Ishikawa (cell line): ENCODE data around the gene DNAJB12.

ENCODE experiments used
- CEBPB ChIP-seq: IDR thresholded peaks from 2 replicates; pipeline ENCODE4 v1.6.1; 2012
- CREB1 ChIP-seq: IDR thresholded peaks from 2 replicates; pipeline ENCODE4 v1.6.1; 2012; ENCODE audit warnings: low read depth
- EGR1 ChIP-seq: IDR thresholded peaks from 2 replicates; pipeline ENCODE4 v1.6.1; 2012
- EP300 ChIP-seq: IDR thresholded peaks from 2 replicates; pipeline ENCODE4 v1.6.1; 2012; ENCODE audit warnings: borderline replicate concordance
- FOXM1 ChIP-seq: IDR thresholded peaks from 2 replicates; pipeline ENCODE4 v1.6.1; 2012; ENCODE audit warnings: low read depth, borderline replicate concordance
- NFIC ChIP-seq: IDR thresholded peaks from 2 replicates; pipeline ENCODE4 v1.6.1; 2012
- RAD21 ChIP-seq: IDR thresholded peaks from 2 replicates; pipeline ENCODE4 v1.6.1; 2012; ENCODE audit warnings: low read depth
- TAF1 ChIP-seq: IDR thresholded peaks from 2 replicates; pipeline ENCODE4 v1.6.1; 2012; ENCODE audit warnings: low read depth, mild to moderate bottlenecking
- TCF12 ChIP-seq: IDR thresholded peaks from 2 replicates; pipeline ENCODE4 v1.6.1; 2012; ENCODE audit warnings: low read depth
- TEAD4 ChIP-seq: IDR thresholded peaks from 2 replicates; pipeline ENCODE4 v1.6.1; 2012
- YY1 ChIP-seq: IDR thresholded peaks from 2 replicates; pipeline ENCODE4 v1.6.1; 2012; ENCODE audit warnings: low read depth
- ZBTB7A ChIP-seq: IDR thresholded peaks from 2 replicates; pipeline ENCODE4 v1.6.1; 2012; ENCODE audit warnings: low read depth
- TF ChIP-seq, protein P1 (sequence below): IDR thresholded peaks from 2 replicates; pipeline ENCODE4 v1.6.1; 2012
- TF ChIP-seq, protein P2 (sequence below): IDR thresholded peaks from 2 replicates; pipeline ENCODE4 v1.6.1; 2012; ENCODE audit warnings: low read depth, mild to moderate bottlenecking
- TF ChIP-seq, protein P3 (sequence below): IDR thresholded peaks from 2 replicates; pipeline ENCODE4 v1.6.1; 2012

The DNAJB12 gene

DNA sequence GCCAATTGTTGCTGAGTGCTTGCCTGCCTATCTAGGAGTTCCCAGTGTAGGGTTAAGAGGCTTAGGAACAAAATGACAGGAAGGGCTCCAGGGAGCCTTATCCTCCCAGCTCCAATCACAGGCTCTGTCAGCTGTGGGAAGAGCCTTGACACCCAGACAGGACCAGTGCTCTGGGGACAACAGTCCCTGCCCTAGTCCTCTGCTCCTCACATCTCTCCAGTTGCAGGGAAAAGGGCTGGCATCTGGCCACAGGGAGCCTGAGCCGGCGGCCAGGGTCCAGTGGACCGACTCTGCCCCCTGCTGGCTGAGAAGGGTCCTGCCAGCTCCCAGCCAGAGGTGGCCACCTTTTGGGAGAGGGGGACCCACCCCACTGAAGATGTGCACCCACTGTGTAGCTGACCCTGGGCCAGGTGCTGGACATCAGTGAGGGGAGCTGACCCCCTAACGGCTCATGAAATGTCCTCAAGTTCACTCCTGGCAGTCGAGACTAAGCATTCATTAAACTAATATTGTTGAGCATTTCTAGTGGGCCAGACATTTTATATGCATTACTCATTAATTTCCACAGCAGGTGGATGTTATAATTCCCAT is 17.6 kb downstream of the DNAJB12 start:
- TF ChIP-seq CEBPB (no peak), YY1 (0 out of 2 replicates have a peak, but pooled peaks have one; percentile 8), TEAD4 (0 out of 2 replicates have a peak, but pooled peaks have one; percentile 6), FOXM1 (no peak), CREB1 (no peak), ZBTB7A (0 out of 2 replicates have a peak, but pooled peaks have one; percentile 62), NFIC (peak; percentile 80), RAD21 (peak; percentile 92)
- TF ChIP-seq, protein P1, sequence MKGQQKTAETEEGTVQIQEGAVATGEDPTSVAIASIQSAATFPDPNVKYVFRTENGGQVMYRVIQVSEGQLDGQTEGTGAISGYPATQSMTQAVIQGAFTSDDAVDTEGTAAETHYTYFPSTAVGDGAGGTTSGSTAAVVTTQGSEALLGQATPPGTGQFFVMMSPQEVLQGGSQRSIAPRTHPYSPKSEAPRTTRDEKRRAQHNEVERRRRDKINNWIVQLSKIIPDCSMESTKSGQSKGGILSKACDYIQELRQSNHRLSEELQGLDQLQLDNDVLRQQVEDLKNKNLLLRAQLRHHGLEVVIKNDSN = no peak
- TF ChIP-seq, protein P2, sequence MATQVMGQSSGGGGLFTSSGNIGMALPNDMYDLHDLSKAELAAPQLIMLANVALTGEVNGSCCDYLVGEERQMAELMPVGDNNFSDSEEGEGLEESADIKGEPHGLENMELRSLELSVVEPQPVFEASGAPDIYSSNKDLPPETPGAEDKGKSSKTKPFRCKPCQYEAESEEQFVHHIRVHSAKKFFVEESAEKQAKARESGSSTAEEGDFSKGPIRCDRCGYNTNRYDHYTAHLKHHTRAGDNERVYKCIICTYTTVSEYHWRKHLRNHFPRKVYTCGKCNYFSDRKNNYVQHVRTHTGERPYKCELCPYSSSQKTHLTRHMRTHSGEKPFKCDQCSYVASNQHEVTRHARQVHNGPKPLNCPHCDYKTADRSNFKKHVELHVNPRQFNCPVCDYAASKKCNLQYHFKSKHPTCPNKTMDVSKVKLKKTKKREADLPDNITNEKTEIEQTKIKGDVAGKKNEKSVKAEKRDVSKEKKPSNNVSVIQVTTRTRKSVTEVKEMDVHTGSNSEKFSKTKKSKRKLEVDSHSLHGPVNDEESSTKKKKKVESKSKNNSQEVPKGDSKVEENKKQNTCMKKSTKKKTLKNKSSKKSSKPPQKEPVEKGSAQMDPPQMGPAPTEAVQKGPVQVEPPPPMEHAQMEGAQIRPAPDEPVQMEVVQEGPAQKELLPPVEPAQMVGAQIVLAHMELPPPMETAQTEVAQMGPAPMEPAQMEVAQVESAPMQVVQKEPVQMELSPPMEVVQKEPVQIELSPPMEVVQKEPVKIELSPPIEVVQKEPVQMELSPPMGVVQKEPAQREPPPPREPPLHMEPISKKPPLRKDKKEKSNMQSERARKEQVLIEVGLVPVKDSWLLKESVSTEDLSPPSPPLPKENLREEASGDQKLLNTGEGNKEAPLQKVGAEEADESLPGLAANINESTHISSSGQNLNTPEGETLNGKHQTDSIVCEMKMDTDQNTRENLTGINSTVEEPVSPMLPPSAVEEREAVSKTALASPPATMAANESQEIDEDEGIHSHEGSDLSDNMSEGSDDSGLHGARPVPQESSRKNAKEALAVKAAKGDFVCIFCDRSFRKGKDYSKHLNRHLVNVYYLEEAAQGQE = no peak
- TF ChIP-seq, protein P3, sequence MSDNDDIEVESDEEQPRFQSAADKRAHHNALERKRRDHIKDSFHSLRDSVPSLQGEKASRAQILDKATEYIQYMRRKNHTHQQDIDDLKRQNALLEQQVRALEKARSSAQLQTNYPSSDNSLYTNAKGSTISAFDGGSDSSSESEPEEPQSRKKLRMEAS = no peak; the same call in 1 of the 2 replicates

DNA sequence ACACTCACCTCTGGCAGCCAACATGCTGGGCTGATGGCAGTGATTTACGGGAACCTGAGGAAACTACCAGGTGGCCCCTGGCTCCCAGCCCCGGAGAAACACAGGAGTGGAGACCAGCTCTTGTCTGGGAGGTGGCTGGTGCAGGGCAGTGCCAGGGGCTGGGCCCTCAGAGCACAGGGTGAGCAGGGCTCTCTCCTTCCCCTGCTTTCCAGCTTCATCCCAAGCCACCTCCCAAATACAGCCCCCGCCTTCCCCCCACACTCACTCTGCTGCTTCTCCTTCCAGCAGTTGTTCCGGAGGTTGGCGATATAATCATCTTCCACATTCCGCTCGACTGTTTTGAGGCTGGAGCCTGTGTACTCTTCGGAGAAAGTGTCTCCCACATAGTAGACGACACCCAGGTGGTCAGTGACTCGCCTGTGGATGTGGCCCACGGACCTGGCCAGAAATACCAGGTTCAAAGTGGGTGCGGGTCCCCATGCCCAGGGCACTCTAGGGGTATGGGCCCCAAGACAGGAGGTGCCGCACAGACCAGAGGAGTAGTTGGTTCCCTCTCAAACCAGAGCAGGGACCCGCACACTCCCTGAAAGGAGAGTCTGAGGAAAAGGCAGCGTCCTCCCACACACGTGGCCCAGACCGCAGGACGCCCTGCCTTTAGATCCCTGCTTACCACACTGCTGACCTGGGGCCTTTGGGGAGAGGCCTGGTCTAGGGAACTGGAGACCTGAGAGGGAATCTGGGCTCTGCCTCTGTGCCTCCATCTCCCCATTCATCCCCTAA is 18.3 kb downstream of the DNAJB12 start:
- no peak for TF ChIP-seq CEBPB
- TF ChIP-seq, protein P3 = no peak
- no peak for TF ChIP-seq FOXM1
- TF ChIP-seq, protein P2 = no peak
- TF ChIP-seq EP300 = no peak
- TF ChIP-seq CREB1 = no peak
- no peak for TF ChIP-seq ZBTB7A
- TF ChIP-seq YY1 = no peak
- no peak for TF ChIP-seq TCF12
- TF ChIP-seq EGR1 = no peak
- TF ChIP-seq TAF1 = no peak
- TF ChIP-seq TEAD4 = no peak
- TF ChIP-seq RAD21 = no peak
- TF ChIP-seq, protein P1 = no peak
- TF ChIP-seq NFIC = no peak

DNA sequence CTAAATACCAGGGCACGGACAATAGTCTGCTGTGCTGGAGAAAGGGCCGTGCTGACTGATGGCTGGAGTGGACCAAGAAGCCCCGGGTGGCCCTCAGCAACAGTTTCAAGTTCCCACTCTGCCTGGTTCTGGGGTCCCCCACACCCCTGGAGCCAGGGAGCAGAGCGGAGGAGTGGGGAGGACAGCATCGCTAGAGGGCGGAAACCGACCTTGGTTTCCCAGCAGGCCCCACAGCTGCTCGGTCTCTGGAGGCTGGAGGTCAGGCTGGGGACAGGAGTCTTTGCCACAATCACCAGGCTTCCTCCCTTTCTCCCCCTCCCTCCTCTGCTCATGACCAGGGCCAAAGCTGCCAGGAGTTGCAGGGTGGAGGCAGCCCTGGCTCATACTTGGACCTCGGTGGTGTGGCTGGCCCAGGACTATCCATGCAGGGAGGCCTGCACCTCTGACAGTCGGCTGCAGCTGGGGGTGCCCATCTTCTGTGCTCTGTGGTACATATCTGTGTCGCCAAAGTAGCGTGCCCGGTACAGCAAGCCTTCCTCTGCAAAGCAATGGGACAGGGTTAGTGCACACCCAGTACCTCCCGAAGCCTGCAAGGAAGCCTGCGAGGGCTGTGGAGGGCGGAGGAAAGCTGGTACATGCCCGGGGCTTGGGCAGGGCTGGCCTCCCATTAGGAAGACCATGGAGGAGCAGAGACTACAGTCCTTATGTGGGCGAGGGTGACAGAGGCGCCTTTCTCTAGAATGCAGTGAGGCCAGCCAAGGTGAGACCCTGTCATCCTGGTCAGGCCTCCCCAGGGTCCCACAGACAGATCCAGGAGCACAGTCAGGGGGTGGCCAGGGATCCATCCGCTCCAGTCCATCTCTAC is 19.1 kb downstream of the DNAJB12 start:
- TF ChIP-seq, protein P1 = no peak
- TF ChIP-seq FOXM1 (no peak), EGR1 (no peak)

DNA sequence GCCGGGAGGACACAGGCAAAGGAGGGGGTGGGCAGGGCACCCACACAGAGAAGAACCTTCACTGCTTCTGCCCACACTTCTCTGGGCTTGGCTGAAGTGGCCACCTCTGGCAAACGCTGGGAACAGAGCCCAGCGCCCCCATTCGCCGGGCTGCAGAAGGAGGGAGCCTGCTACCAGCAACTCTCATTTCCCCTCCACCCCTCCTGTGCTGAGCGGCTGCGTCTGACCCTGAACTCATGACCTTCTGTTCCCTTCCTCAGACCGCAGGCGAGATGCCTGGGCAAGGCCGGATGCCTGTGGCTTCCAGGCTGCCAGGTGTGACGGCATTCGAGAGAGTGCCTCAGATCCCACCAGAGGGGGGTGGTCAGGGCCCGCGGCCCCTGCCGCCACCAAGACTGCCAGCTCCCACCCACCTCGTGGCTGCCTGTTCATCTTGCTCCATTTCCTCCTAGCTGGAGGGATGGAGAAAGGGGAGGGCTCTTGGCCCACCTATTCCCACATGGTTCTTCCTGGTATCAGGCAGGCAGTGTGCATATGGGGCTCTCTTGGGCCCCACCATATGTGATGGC is 19.8 kb downstream of the DNAJB12 start:
- TF ChIP-seq EP300 (0 out of 2 replicates have a peak, but pooled peaks have one; percentile 13), CEBPB (no peak)
